Stimulated activated CD4-positive, alpha-beta T cell treated with anti-CD3 and anti-CD28 coated beads, Interleukin-12 subunit alpha, Interleukin-12 subunit beta, amount 100 ng/mL, for 4 hours (primary cell): ENCODE data around the gene NIF3L1.
"Not testable (repeated sequence)": the region's sequence is repeated elsewhere in the genome, so short reads cannot be mapped to it uniquely, and the experiment has no call there.

Source experiments
- DNase-seq: peaks from one replicate; pipeline ENCODE4 v3.0.0-alpha.2; 2020

NIF3L1 gene

GRCh38 chr2:200877443-200877842, 11.7 kb upstream of the NIF3L1 start:
- DNase-seq = no peak

- no peak for DNase-seq
These were observed 10.8 kb upstream of the NIF3L1 start for GRCh38 chr2:200878289-200878880.

DNA sequence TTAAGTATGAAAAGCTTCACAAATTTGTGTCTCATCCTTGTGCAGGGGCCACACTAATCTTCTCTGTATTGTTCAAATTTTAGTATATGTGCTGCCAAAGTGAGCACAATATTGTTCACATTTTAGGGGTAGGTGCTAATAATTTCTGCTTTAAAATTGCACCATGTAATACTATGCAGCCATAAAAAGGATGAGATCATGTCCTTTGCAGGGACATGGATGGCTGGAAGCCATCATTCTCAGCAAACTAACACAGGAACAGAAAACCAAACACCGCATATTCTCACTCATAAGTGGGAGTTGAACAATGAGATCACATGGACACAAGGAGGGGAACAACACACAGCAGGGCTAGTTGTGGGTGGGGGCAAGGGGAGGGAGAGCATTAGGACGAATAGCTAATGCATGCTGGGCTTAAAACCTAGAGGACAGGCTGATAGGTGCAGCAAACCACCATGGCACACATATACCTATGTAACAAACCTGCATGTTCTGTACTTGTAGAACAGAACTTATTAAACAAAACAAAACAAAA, 7.4 kb upstream of the NIF3L1 start:
- not testable (repeated sequence) for DNase-seq

- no peak for DNase-seq
These were observed 10.3 kb downstream of the NIF3L1 start for GRCh38 chr2:200899482-200899881.

GRCh38 chr2:200901459-200902072, 12.4 kb downstream of the NIF3L1 start:
- peak; percentile 41 for DNase-seq

- peak; percentile 44 for DNase-seq
These were observed 16.6 kb downstream of the NIF3L1 start for GRCh38 chr2:200905618-200906296.

GRCh38 chr2:200909958-200910357, 20.8 kb downstream of the NIF3L1 start:
- DNase-seq = no peak

GRCh38 chr2:200913654-200914053, 24.5 kb downstream of the NIF3L1 start:
- no peak for DNase-seq

DNA sequence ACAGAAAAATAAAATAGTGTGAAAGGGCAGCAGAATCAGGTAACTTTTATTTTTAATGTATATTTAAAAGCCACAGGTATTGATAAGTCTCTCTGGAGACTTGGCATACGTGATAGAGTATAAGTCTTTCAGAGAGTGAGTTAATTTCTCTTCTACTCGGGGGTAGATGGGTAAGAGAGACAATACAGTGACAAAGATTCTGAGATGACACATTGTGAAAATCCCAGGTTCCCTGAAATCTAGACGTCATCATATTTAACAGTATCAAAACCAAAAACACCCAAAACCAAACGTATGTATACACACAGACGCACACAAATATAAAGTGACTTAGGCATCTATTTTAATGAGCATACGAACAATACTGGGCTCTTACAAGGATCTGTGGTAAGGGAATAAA, 33.3 kb downstream of the NIF3L1 start:
- DNase-seq = no peak

DNA sequence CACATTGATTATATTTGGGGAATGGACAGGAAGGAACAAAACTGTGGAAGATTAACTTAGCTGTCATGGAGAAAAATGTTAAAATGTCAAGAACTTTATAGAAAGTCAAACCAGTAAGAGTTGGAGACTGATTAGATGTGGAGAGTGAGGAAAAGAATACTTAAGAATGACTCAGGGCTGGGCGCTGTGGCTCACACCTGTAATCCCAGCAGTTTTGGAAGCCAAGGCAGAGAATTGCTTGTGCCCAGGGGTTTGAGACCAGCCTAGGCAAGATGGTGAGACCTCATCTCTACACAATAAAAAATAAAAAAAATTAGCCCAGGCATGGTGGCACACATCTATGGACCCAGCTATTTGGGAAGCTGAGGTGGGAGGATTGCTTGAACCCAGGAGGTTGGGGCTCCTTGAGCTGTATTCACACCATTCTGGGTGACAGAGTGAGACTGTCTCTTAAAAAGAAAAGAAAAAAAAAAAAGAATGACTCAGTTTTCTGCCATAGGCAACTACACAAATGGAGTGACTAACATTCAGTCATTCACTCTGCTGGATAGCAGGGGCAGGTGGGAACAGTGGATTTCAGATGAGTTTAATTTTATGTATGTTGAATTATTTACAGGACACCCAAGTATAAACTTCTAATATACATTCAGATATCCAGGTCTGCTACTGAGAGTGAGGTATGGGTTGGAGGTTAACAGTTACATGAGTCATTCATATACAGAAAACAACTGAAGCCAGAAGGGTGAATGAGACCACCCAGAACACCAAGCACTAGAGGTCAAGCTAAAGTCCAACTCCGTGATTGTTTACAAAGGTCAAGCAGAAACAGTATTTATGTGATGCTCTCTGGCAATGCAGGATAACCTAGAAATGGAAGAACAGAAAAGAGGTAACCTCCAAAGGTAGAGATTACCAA, 40.4 kb downstream of the NIF3L1 start:
- no peak for DNase-seq

GRCh38 chr2:200930947-200931626, 41.9 kb downstream of the NIF3L1 start:
- no peak for DNase-seq

GRCh38 chr2:200939832-200940231, 50.7 kb downstream of the NIF3L1 start:
- no peak for DNase-seq

GRCh38 chr2:200943527-200944105, 54.4 kb downstream of the NIF3L1 start:
- no peak for DNase-seq

DNA sequence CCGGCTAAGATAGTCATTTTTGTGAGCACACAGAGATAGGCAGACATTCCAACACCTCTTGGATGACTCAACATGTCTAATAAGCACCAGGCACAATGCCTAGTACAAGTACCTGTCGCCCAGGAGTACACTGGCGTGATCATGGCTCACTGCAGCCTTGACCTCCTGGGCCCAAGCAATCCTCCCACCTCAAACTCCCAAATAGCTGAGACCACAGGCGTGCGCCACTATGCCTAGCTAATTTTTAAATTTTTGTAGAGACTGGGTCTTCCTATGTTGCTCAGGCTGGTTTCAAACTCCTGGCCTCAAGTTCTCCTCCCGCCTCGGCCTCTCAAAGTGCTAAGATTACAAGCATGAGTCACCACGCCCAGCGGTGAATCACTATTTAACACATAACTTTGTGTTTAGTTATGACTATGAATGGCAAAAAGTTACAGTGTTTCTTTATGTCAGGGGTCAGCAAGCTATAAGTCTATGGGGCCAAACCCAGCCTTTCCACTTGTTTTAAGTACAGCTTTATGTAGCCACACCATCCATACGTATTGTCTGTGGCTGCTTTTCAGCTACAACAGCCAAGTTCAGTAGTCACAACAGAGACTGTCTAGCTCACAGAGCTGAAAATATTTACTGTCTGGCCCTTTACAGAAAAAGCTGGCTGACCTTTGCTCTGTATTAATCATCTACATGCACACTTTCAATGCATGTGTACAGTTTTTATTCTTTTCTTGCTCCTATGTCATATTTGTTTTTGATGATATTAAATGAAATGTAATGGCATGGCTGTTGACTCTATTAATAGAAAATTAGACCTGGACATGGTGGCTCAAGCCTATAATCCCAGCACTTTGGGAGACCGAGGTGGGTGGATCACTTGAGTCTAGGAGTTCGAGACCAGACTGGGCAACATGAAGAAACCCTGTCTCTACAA, 55.6 kb downstream of the NIF3L1 start:
- peak; percentile 55 for DNase-seq

- DNase-seq = no peak
These were observed 56.2 kb downstream of the NIF3L1 start for GRCh38 chr2:200945395-200945729.

DNA sequence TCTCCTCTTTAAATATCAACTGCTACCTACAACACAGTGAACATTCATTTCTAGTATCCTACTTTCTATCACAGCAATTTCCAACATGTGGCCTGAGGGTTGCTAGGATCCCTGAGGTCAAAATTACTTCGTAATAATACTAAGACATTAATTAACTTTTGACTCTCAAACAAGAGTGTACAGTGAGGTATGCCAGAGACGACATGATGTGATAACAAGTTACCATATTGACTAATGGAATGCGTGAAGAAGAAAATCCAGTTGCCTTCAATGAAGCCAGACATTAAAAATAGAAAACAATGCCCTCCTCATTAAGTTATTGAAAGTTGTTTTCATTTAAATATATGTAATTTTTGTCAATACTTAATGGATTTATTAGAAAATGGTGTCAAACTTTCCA, 61.2 kb downstream of the NIF3L1 start:
- DNase-seq = no peak
